ENCODE measurements around the gene PCSK5. TPM values are rescaled to one million over a fixed set of nuclear protein-coding genes. Genes with fewer than 3 reads are reported as not detected.

Gene PCSK5
- total and polyA plus RNA-seq, 2 donors (not counting 1 experiment from before 2014, with no cell fraction given) = 0.09 TPM; not detected in 1

DNA sequence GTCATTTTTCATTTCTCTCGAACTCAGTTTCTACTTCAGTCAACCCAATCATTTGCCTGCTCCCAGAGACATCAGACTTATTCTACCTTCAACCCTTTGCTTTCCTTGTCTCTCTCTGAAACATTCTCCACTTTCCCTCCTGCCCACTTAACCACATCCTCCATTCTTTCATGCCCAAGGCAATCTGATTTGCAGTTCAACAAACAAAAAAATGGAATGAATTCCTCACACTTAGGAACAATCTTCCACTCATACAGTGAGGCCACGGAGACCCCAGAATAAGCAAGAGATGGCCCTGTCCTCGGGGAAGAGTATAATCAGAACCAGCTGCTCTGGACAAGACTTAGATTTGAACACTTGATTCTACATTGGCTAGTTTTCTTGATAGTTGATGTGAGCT is 323.3 kb downstream of the PCSK5 start:
- intact Hi-C loops (cut with micrococcal nuclease) = no loop called here
- Histone ChIP-seq H2AFZ (ENCODE audit: insufficient read depth, low read depth, low read length, poor library complexity, severe bottlenecking) (no peak overlapping the region), H3K9ac (ENCODE audit: low read length) (no peak overlapping the region), H3K36me3 (replicated peaks in 1 of 2; ENCODE audit: control extremely low read depth in 1 of 2, control insufficient read depth in 1 of 2, extremely low read depth in 1 of 2, insufficient read depth in 2 of 2, low read length in 1 of 2) (no peaks in the 10 kb centered on the region), H3K79me2 (ENCODE audit: control insufficient read depth, insufficient read depth, low read length) (no peaks in the 10 kb centered on the region), H3K4me3 (ENCODE audit: control extremely low read depth in 1 of 5, extremely low read depth in 1 of 5, insufficient read depth in 1 of 5, low read depth in 2 of 5, low read length in 4 of 5) (no peak overlapping the region), H3K9me3 (ENCODE audit: control extremely low read depth in 1 of 3, control insufficient read depth in 2 of 3, insufficient read depth in 1 of 3, low read length in 2 of 3) (no peaks in the 10 kb centered on the region), H3K4me2 (replicated peaks; ENCODE audit: low read depth, low read length, poor library complexity, severe bottlenecking) (no peak overlapping the region), H4K20me1 (ENCODE audit: control insufficient read depth, insufficient read depth, low read length, poor library complexity, severe bottlenecking) (no peaks in the 10 kb centered on the region), H3K27me3 (replicated peaks in 1 of 4; ENCODE audit: control extremely low read depth in 1 of 4, control insufficient read depth in 3 of 4, insufficient read depth in 4 of 4, low read length in 3 of 4) (no peaks in the 10 kb centered on the region), H3K4me1 (ENCODE audit: control insufficient read depth in 2 of 2, insufficient read depth in 2 of 2, low read length in 2 of 2) (no peaks in the 10 kb centered on the region), H3K27ac (ENCODE audit: low read length in 2 of 2) (no peak overlapping the region)
- Mint-ChIP-seq H3K27ac (no peak overlapping the region), H3K9me3 (ENCODE audit: insufficient read depth) (no peaks in the 10 kb centered on the region), H3K4me3 (no peak overlapping the region), H3K27me3 (peaks cover 14% of the 10 kb centered on the region), H3K4me1 (no peaks in the 10 kb centered on the region)
- CTCF ChIA-PET = no interaction called here
- TF ChIP-seq EZH2 (IDR thresholded peaks at IDR 0.05; ENCODE audit: borderline replicate concordance, insufficient read depth, low read depth, low read length, poor library complexity, severe bottlenecking) = no peak
- TF ChIP-seq, protein P1, sequence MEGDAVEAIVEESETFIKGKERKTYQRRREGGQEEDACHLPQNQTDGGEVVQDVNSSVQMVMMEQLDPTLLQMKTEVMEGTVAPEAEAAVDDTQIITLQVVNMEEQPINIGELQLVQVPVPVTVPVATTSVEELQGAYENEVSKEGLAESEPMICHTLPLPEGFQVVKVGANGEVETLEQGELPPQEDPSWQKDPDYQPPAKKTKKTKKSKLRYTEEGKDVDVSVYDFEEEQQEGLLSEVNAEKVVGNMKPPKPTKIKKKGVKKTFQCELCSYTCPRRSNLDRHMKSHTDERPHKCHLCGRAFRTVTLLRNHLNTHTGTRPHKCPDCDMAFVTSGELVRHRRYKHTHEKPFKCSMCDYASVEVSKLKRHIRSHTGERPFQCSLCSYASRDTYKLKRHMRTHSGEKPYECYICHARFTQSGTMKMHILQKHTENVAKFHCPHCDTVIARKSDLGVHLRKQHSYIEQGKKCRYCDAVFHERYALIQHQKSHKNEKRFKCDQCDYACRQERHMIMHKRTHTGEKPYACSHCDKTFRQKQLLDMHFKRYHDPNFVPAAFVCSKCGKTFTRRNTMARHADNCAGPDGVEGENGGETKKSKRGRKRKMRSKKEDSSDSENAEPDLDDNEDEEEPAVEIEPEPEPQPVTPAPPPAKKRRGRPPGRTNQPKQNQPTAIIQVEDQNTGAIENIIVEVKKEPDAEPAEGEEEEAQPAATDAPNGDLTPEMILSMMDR (IDR thresholded peaks at IDR 0.05) = no peak
- POLR2A ChIA-PET = no interaction called here
- ATAC-seq (ENCODE audit: low read depth) (no peak), DNase-seq (no peak)
- WGBS (ENCODE audit: insufficient coverage) = 87% methylated on average over 2 of the region's 3 CpGs

DNA sequence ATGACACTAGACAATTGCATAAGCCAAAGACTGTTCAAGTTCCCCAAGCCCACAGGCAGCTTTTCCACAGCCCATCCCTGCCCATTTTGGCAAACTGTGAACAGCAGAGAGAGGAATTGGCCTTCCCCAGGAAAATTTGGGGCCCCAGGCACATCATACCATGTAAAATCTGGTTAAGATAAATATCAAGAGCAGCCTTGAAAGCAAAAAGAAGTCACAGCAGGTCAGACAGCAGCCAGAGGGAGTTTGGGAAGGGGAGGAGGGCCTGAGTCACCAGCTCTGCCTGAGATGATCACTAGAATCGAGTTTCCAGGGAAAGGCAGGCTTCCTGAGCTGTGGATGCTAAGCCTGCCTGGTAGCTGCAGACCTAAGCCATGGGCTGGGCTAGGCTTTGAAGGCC is 324.6 kb downstream of the PCSK5 start:
- ChIA-PET CTCF (no interaction called here), POLR2A (no interaction called here)
- H3K4me1 ChIP-seq (ENCODE audit: control insufficient read depth in 2 of 2, insufficient read depth in 2 of 2, low read length in 2 of 2) = no peaks in the 10 kb centered on the region
- TF ChIP-seq EZH2 (IDR thresholded peaks at IDR 0.05; ENCODE audit: borderline replicate concordance, insufficient read depth, low read depth, low read length, poor library complexity, severe bottlenecking) = no peak
- TF ChIP-seq, protein P1 (IDR thresholded peaks at IDR 0.05) = no peak
- no peaks in the 10 kb centered on the region for H3K9me3 ChIP-seq (ENCODE audit: control extremely low read depth in 1 of 3, control insufficient read depth in 2 of 3, insufficient read depth in 1 of 3, low read length in 2 of 3)
- H3K79me2 ChIP-seq (ENCODE audit: control insufficient read depth, insufficient read depth, low read length) = no peaks in the 10 kb centered on the region
- no peak overlapping the region for H3K9ac ChIP-seq (ENCODE audit: low read length)
- no peak overlapping the region for H3K27ac ChIP-seq (ENCODE audit: low read length in 2 of 2)
- H3K36me3 ChIP-seq (replicated peaks in 1 of 2; ENCODE audit: control extremely low read depth in 1 of 2, control insufficient read depth in 1 of 2, extremely low read depth in 1 of 2, insufficient read depth in 2 of 2, low read length in 1 of 2) = no peaks in the 10 kb centered on the region
- WGBS (ENCODE audit: insufficient coverage) = 27% methylated on average over 1 of the region's 1 CpG
- H2AFZ ChIP-seq (ENCODE audit: insufficient read depth, low read depth, low read length, poor library complexity, severe bottlenecking) = no peak overlapping the region
- no peaks in the 10 kb centered on the region for H3K4me1 Mint-ChIP-seq
- H3K4me3 Mint-ChIP-seq = no peak overlapping the region
- no peaks in the 10 kb centered on the region for H3K27me3 ChIP-seq (replicated peaks in 1 of 4; ENCODE audit: control extremely low read depth in 1 of 4, control insufficient read depth in 3 of 4, insufficient read depth in 4 of 4, low read length in 3 of 4)
- no peak overlapping the region for H3K4me3 ChIP-seq (ENCODE audit: control extremely low read depth in 1 of 5, extremely low read depth in 1 of 5, insufficient read depth in 1 of 5, low read depth in 2 of 5, low read length in 4 of 5)
- DNase-seq (no peak), ATAC-seq (ENCODE audit: low read depth) (no peak)
- H4K20me1 ChIP-seq (ENCODE audit: control insufficient read depth, insufficient read depth, low read length, poor library complexity, severe bottlenecking) = no peaks in the 10 kb centered on the region
- intact Hi-C loops (cut with micrococcal nuclease) = no loop called here
- peaks cover 14% of the 10 kb centered on the region for H3K27me3 Mint-ChIP-seq
- H3K9me3 Mint-ChIP-seq (ENCODE audit: insufficient read depth) = no peaks in the 10 kb centered on the region
- no peak overlapping the region for H3K4me2 ChIP-seq (replicated peaks; ENCODE audit: low read depth, low read length, poor library complexity, severe bottlenecking)
- H3K27ac Mint-ChIP-seq = no peak overlapping the region
